ENCODE measurements around the gene UGT1A7. TPM values are rescaled to one million over a fixed set of nuclear protein-coding genes. Genes with fewer than 3 reads are reported as not detected.

The UGT1A7 gene
- polyA plus RNA-seq, 3 donors = not detected

- H3K27ac Mint-ChIP-seq = no peak within 1 kb of the TSS
Measured at GRCh38 chr2:233671290-233672161, 10.2 kb upstream of the UGT1A7 start, which contains the start of gene UGT1A9. TSS of gene UGT1A9 (plus strand) at chr2:233671898. CDS start at chr2:233671935, 37 bp downstream.

GRCh38 chr2:233672886-233673285 lies 8.8 kb upstream of the UGT1A7 start:
- Mint-ChIP-seq H3K36me3 (no peaks in the 10 kb centered on the region), H3K27me3 (ENCODE audit: low read depth in 3 of 3) (no peaks in the 10 kb centered on the region), H3K4me1 (no peaks in the 10 kb centered on the region), H3K9me3 (peaks cover 0 to 4% (median 2%) of the 10 kb centered on the region in 7 donors), H3K27ac (no peak overlapping the region), H3K4me3 (no peak overlapping the region)
- TF ChIP-seq CTCF (IDR thresholded peaks at IDR 0.05) = no peak
- no CpG with 5 or more reads among the region's 3 CpGs for WGBS (ENCODE audit: insufficient coverage)
- DNase-seq = no peak
- Histone ChIP-seq H3K9ac (ENCODE audit: insufficient read depth, low read length, poor library complexity, severe bottlenecking) (no peak overlapping the region), H3K36me3 (replicated peaks in 1 of 2; ENCODE audit: control insufficient read depth in 1 of 2, insufficient read depth in 2 of 2, low read length in 2 of 2) (no peaks in the 10 kb centered on the region), H3K4me1 (ENCODE audit: control insufficient read depth in 1 of 2, insufficient read depth in 2 of 2, low read length in 2 of 2) (no peaks in the 10 kb centered on the region), H2AFZ (ENCODE audit: insufficient read depth, low read depth, low read length, poor library complexity, severe bottlenecking) (no peak overlapping the region), H3K4me2 (replicated peaks; ENCODE audit: extremely low read depth, low read length, poor library complexity, severe bottlenecking) (no peak overlapping the region), H3K4me3 (replicated peaks in 1 of 3; ENCODE audit: low read depth in 2 of 3, low read length in 3 of 3) (no peak overlapping the region), H3K27ac (ENCODE audit: low read depth in 1 of 2, low read length in 2 of 2) (no peak overlapping the region), H3K27me3 (ENCODE audit: control insufficient read depth in 2 of 2, insufficient read depth in 2 of 2, low read length in 2 of 2) (no peaks in the 10 kb centered on the region), H3K9me3 (replicated peaks in 1 of 2; ENCODE audit: control insufficient read depth in 1 of 2, insufficient read depth in 1 of 2, low read length in 2 of 2) (no peaks in the 10 kb centered on the region), H4K20me1 (ENCODE audit: insufficient read depth, low read length) (no peaks in the 10 kb centered on the region), H3K79me2 (ENCODE audit: insufficient read depth, low read length) (no peaks in the 10 kb centered on the region)
- intact Hi-C loops (cut with micrococcal nuclease) = no loop called here

More at GRCh38 chr2:233671290-233672161, 10.2 kb upstream of the UGT1A7 start, which contains the start of gene UGT1A9:
- no peak within 1 kb of the TSS for H3K4me3 Mint-ChIP-seq
- no peaks in the 10 kb centered on the region for H3K4me1 ChIP-seq (ENCODE audit: control insufficient read depth in 1 of 2, insufficient read depth in 2 of 2, low read length in 2 of 2)
- no peaks in the 10 kb centered on the region for H3K36me3 ChIP-seq (replicated peaks in 1 of 2; ENCODE audit: control insufficient read depth in 1 of 2, insufficient read depth in 2 of 2, low read length in 2 of 2)
- no peak within 1 kb of the TSS for H3K27ac ChIP-seq (ENCODE audit: low read depth in 1 of 2, low read length in 2 of 2)
- DNase-seq = no peak
- H4K20me1 ChIP-seq (ENCODE audit: insufficient read depth, low read length) = no peaks in the 10 kb centered on the region
- intact Hi-C loops (cut with micrococcal nuclease) = no loop called here
- H3K4me2 ChIP-seq (replicated peaks; ENCODE audit: extremely low read depth, low read length, poor library complexity, severe bottlenecking) = no peak within 1 kb of the TSS
- no peak within 1 kb of the TSS for H2AFZ ChIP-seq (ENCODE audit: insufficient read depth, low read depth, low read length, poor library complexity, severe bottlenecking)
- no peaks in the 10 kb centered on the region for H3K79me2 ChIP-seq (ENCODE audit: insufficient read depth, low read length)
- H3K27me3 ChIP-seq (ENCODE audit: control insufficient read depth in 2 of 2, insufficient read depth in 2 of 2, low read length in 2 of 2) = no peaks in the 10 kb centered on the region
- H3K9me3 ChIP-seq (replicated peaks in 1 of 2; ENCODE audit: control insufficient read depth in 1 of 2, insufficient read depth in 1 of 2, low read length in 2 of 2) = no peaks in the 10 kb centered on the region
- H3K4me3 ChIP-seq (replicated peaks in 1 of 3; ENCODE audit: low read depth in 2 of 3, low read length in 3 of 3) = no peak within 1 kb of the TSS
- H3K27me3 Mint-ChIP-seq (ENCODE audit: low read depth in 3 of 3) = no peaks in the 10 kb centered on the region
- peaks cover 0 to 4% (median 2%) of the 10 kb centered on the region in 7 donors for H3K9me3 Mint-ChIP-seq
- H3K36me3 Mint-ChIP-seq = no peaks in the 10 kb centered on the region
- no peaks in the 10 kb centered on the region for H3K4me1 Mint-ChIP-seq
- no peak for TF ChIP-seq CTCF (IDR thresholded peaks at IDR 0.05)
- H3K9ac ChIP-seq (ENCODE audit: insufficient read depth, low read length, poor library complexity, severe bottlenecking) = no peak within 1 kb of the TSS
- 90% methylated on average over 4 of the region's 5 CpGs for WGBS (ENCODE audit: insufficient coverage)

Measured in CD14-positive monocyte (primary cell).